ENCODE measurements around the gene C5orf58. TPM values are rescaled to one million over a fixed set of nuclear protein-coding genes. Genes with fewer than 3 reads are reported as not detected.

C5orf58 gene
- total and polyA plus RNA-seq, 9 donors, result 0.36 TPM; not detected in 8

DNA sequence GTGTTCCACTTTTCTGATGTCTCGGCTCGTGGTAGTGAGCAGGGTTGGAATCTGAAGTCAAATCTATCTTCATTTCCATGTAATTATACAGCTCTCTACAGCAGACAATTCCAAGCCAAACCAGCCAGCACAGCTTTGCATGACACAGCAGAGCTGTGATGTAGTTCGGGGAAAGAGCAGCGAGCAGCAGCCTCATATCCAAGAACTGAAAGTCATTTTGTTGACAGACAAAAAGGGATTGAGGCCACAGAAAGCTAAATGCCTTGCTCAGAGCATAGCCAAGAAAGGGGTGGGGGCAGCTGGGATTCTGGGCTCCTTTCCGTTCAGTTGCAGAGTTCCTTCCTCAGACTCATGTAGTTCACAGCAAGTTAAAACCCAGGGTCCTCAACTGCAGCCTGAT, 32.7 kb downstream of the C5orf58 start:
- H3K27ac ChIP-seq, result peak overlapping the region in 1 of 2 donors; percentile 8
- WGBS, 3 donors, result 16 to 17% (median 16%) methylated on average over 5 of the region's 5 CpGs
- intact Hi-C loops (cut with DNase I), result loop anchor here in 3 of 4 donors (5.0 kb wide), 4 partner anchors 42 to 157 kb away; no protein-coding TSS in a partner anchor

DNA sequence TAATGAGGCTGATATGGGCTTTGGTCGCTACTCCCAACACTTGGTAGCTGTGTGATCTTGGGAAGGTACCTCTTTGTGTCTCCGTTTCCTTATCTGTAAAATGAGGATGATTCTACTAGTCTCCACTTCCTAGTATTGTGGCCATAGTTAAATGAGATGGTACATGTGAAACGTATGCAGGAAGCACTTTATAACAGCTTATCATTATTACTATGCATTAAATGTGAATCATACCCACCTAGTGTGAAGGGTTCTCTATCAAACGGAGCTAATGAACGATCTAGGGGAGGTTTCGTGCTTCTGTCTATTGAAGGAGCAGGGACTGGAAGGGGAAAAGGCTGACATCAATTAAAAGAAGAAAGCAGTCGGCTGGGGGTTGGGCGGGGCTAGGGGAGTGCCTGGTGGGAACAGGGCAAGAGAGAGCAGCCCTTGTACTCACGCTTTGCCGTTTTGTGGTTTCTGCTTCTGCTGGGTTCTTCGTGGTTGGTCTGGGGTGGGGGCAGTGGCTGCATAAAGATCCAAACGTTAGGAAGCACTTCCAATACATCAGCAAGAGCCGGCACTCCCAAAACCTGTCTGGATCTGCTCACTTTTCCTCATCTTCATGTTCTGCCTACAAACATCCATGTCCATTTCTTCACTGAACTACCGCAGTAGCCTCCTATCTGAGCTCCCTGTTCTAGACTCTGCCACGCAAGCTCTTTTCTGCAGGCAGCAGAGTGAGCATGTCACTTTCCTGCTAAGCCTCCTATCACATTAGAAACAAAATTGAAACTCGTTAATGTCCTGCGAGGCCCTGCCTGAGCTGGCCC, 34.0 kb downstream of the C5orf58 start:
- WGBS, 3 donors, result 73 to 76% (median 75%) methylated on average over 17 of the region's 17 CpGs
- TF ChIP-seq POLR2A (IDR thresholded peaks at IDR 0.05), result no peak
- TF ChIP-seq, protein P1, sequence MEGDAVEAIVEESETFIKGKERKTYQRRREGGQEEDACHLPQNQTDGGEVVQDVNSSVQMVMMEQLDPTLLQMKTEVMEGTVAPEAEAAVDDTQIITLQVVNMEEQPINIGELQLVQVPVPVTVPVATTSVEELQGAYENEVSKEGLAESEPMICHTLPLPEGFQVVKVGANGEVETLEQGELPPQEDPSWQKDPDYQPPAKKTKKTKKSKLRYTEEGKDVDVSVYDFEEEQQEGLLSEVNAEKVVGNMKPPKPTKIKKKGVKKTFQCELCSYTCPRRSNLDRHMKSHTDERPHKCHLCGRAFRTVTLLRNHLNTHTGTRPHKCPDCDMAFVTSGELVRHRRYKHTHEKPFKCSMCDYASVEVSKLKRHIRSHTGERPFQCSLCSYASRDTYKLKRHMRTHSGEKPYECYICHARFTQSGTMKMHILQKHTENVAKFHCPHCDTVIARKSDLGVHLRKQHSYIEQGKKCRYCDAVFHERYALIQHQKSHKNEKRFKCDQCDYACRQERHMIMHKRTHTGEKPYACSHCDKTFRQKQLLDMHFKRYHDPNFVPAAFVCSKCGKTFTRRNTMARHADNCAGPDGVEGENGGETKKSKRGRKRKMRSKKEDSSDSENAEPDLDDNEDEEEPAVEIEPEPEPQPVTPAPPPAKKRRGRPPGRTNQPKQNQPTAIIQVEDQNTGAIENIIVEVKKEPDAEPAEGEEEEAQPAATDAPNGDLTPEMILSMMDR (IDR thresholded peaks at IDR 0.05), result no peak
- TF ChIP-seq EP300 (IDR thresholded peaks at IDR 0.05), result no peak
- intact Hi-C loops (cut with DNase I), result loop anchor here in 3 of 4 donors (5.0 kb wide), 4 partner anchors 41 to 156 kb away; no protein-coding TSS in a partner anchor
- Histone ChIP-seq H3K9me3 (no peaks in the 10 kb centered on the region), H3K4me3 (no peak overlapping the region), H3K27me3 (no peaks in the 10 kb centered on the region), H3K36me3 (no peaks in the 10 kb centered on the region), H3K4me1 (ENCODE audit: insufficient read depth) (peaks cover 11% of the 10 kb centered on the region), H3K27ac (no peak overlapping the region)
- DNase-seq, result no peak

More for the DNA sequence above, 32.7 kb downstream of the C5orf58 start:
- no peaks in the 10 kb centered on the region for H3K27me3 ChIP-seq
- no peak overlapping the region for H3K4me3 ChIP-seq
- H3K36me3 ChIP-seq, result no peaks in the 10 kb centered on the region
- TF ChIP-seq EP300 (IDR thresholded peaks at IDR 0.05), result peak; percentile 66
- TF ChIP-seq, protein P1 (IDR thresholded peaks at IDR 0.05), result no peak
- peak; percentile 40 to 75 (median 63) for DNase-seq
- H3K4me1 ChIP-seq (ENCODE audit: insufficient read depth), result peaks cover 11% of the 10 kb centered on the region
- H3K9me3 ChIP-seq, result no peaks in the 10 kb centered on the region

DNA sequence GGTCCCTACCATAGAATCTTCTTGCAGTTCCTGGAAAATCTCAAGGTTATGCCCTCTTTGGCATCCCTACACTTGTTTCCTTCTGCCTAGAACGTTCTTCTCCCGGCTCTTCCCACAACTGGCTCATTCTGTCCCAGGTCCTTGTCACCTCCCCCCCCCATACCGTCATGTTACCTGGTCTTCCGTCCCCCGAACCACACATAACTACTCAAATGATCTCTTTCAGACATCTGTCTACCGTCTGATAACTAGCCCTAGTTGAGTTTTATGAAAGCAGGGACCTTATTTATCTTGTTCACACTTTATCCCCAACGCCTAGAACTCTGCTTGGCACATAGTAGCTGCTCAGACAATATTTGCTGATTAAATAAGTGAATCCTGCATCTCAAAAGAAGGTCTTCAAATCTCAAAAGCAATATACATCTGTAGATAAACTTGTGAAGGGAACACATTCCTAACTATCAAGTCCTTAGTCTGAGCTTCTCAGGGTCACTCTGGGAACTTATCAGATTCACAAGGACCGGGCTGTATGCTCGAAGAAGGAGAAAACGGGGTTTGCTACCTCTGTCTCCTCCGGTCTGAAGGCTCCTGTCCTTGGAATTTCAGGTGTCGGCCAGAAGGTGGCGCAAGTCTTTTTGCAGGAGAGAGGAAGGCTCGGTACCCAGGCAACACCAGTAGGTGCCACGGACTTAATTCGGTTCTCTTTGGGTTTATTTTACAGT, 34.8 kb downstream of the C5orf58 start:
- no peaks in the 10 kb centered on the region for H3K36me3 ChIP-seq
- no peaks in the 10 kb centered on the region for H3K27me3 ChIP-seq
- H3K27ac ChIP-seq, result no peak overlapping the region
- no peaks in the 10 kb centered on the region for H3K9me3 ChIP-seq
- TF ChIP-seq, protein P1 (IDR thresholded peaks at IDR 0.05), result peak in 2 of 3 donors; percentile 71 to 74
- no peak for TF ChIP-seq EP300 (IDR thresholded peaks at IDR 0.05)
- peaks cover 13% of the 10 kb centered on the region for H3K4me1 ChIP-seq (ENCODE audit: insufficient read depth)
- DNase-seq, result peak; percentile 71 to 85 (median 77)
- intact Hi-C loops (cut with DNase I), result loop anchor here in 3 of 4 donors (5.0 kb wide), 4 partner anchors 40 to 155 kb away; no protein-coding TSS in a partner anchor
- WGBS, 3 donors, result 31 to 32% (median 32%) methylated on average over 16 of the region's 16 CpGs
- no peak overlapping the region for H3K4me3 ChIP-seq

DNA sequence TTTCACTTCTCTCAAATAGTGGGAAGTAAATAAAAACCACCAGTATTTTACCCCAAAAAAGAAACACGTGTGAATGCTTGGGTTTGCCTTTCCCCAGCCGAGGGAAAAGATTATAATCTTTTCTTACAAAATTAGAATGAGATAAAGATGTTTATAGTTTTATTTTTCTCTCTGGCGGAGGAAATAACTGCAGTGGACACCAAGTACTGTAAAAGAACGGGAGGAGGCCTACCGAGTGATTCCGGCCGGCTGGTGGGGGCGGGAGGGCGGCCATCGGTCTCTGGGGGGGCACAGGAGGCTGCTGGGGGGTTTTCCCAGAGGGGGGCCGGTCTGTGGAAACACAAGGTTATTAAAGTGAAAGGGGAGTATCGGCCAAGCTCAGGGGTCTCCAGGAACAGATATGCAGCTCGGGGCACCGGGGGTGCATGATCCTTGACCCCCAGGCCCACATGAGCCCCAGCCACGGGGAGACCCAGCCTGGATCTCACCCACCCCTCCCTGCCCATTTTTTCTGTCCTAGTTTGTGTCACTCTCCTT, 35.4 kb downstream of the C5orf58 start:
- Histone ChIP-seq H3K27ac (no peak overlapping the region), H3K4me1 (ENCODE audit: insufficient read depth) (peaks cover 13% of the 10 kb centered on the region), H3K9me3 (no peaks in the 10 kb centered on the region), H3K36me3 (no peaks in the 10 kb centered on the region), H3K27me3 (no peaks in the 10 kb centered on the region), H3K4me3 (no peak overlapping the region)
- 10 to 15% (median 11%) methylated on average over 15 of the region's 15 CpGs for WGBS, 3 donors
- DNase-seq, result peak in 1 of 5 donors; percentile 57
- intact Hi-C loops (cut with DNase I), result loop anchor here in 3 of 4 donors (5.0 kb wide), 4 partner anchors 39 to 154 kb away; no protein-coding TSS in a partner anchor
- TF ChIP-seq EP300 (IDR thresholded peaks at IDR 0.05), result no peak
- TF ChIP-seq, protein P1 (IDR thresholded peaks at IDR 0.05), result no peak
- TF ChIP-seq POLR2A (IDR thresholded peaks at IDR 0.05), result no peak
